Endothelial cell of umbilical vein (primary cell): ENCODE results near the gene ZNF496. TPM values are rescaled to one million over a fixed set of nuclear protein-coding genes. Genes with fewer than 3 reads are reported as not detected.

Source experiments
- BruUV-seq: library from RNA; stranded (reverse); fragments of 400-500 nt; replicated peaks from 2 replicates; lab custom pipeline; 2021; lab: Mats Ljungman, UMichigan
- CTCF ChIA-PET: fragments of 300-600, 350-600 bp; sonication (Branson Sonifier 250); formaldehyde crosslinking; loops from one replicate; lab custom pipeline; 2021; ENCODE audit warnings: antibody characterized with exemption, inconsistent platforms; lab: Charles Lee
- POLR2A ChIA-PET: fragments of 300-600, 350-600 bp; sonication (Branson Sonifier 250); formaldehyde crosslinking; loops from one replicate; lab custom pipeline; 2021; ENCODE audit warnings: antibody characterized with exemption, inconsistent platforms; lab: Charles Lee
- DNase-seq: peaks from one replicate; pipeline ENCODE4 v3.0.0-alpha.2; 2011; ENCODE audit warnings: low read depth, low spot score
- FAIRE-seq: peaks from 2 replicates; lab custom pipeline; 2011; peaks lifted over from hg19 to GRCh38; lab: Jason Lieb, UNC
- H2AFZ ChIP-seq: 2 replicates; pipeline ENCODE4 v1.6.0; 2012; ENCODE audit warnings: low read depth, low read length, control low read depth, inconsistent platforms
- H3K27ac ChIP-seq: 2 replicates; pipeline ENCODE4 v1.5.1; 2011; ENCODE audit warnings: low read depth, mild to moderate bottlenecking, control low read depth, low read length, moderate library complexity; ENCODE audit not compliant: insufficient read depth
- H3K27me3 ChIP-seq, 2 experiments: 2 replicates each; pipeline versions ENCODE4 v1.6.0 to v1.6.1; 2011; ENCODE audit warnings: low read length in 2 of 2, mixed read lengths in 1 of 2; ENCODE audit not compliant: control insufficient read depth in 2 of 2, insufficient read depth in 2 of 2
- H3K36me3 ChIP-seq, 2 experiments: 2 replicates in 1 of 2; 3 replicates in 1 of 2; pipeline ENCODE4 v1.5.1; 2011; ENCODE audit warnings: low read length in 2 of 2, mild to moderate bottlenecking in 1 of 2, moderate library complexity in 1 of 2; ENCODE audit not compliant: control insufficient read depth in 2 of 2, insufficient read depth in 2 of 2; ENCODE audit errors: extremely low read depth in 1 of 2
- H3K4me1 ChIP-seq: 3 replicates; pipeline ENCODE4 v1.5.1; 2011; ENCODE audit warnings: mild to moderate bottlenecking, low read length; ENCODE audit not compliant: control insufficient read depth, insufficient read depth; ENCODE audit errors: extremely low read depth
- H3K4me2 ChIP-seq: 2 replicates; pipeline ENCODE4 v1.6.1; 2011; ENCODE audit warnings: low read length, control low read depth, mixed read lengths; ENCODE audit not compliant: insufficient read depth
- H3K4me3 ChIP-seq, 3 experiments: fragments of 200-600 bp in 1 of 3; sonication (generic), shearing (Covaris generic) in 1 of 3; replicated peaks in 1 of 3; 2 replicates each; pipeline ENCODE4 v1.5.1; 2011 to 2016; ENCODE audit warnings: control low read depth in 3 of 3, low read length in 3 of 3, mild to moderate bottlenecking in 2 of 3, inconsistent platforms in 1 of 3, low read depth in 1 of 3, moderate library complexity in 1 of 3; ENCODE audit not compliant: insufficient read depth in 1 of 3
- H3K79me2 ChIP-seq: 2 replicates; pipeline ENCODE4 v1.6.0; 2012; ENCODE audit warnings: low read length, inconsistent platforms; ENCODE audit not compliant: control insufficient read depth, insufficient read depth
- H3K9ac ChIP-seq: replicated peaks from 2 replicates; pipeline ENCODE3; 2011; ENCODE audit warnings: low read length, control low read depth; ENCODE audit not compliant: insufficient read depth; ENCODE audit errors: extremely low read depth
- H3K9me1 ChIP-seq: replicated peaks from 3 replicates; pipeline ENCODE4 v1.6.0; 2011; ENCODE audit warnings: mild to moderate bottlenecking, low read length; ENCODE audit not compliant: control insufficient read depth, insufficient read depth; ENCODE audit errors: extremely low read depth
- H3K9me3 ChIP-seq: replicated peaks from 2 replicates; pipeline ENCODE4 v1.5.1; 2012; ENCODE audit warnings: low read length, inconsistent platforms; ENCODE audit not compliant: control insufficient read depth, insufficient read depth
- H4K20me1 ChIP-seq: replicated peaks from 2 replicates; pipeline ENCODE3; 2011; ENCODE audit warnings: mild to moderate bottlenecking, low read length; ENCODE audit not compliant: control insufficient read depth, insufficient read depth; ENCODE audit errors: extremely low read depth
- CTCF ChIP-seq, 2 donors: IDR thresholded peaks; 1 replicate in 1 of 2; 2 replicates in 1 of 2; pipeline ENCODE4 v1.5.1; 2011; ENCODE audit warnings: low read length in 2 of 2, mild to moderate bottlenecking in 2 of 2, moderate library complexity in 2 of 2, control low read depth in 1 of 2, inconsistent platforms in 1 of 2, low read depth in 1 of 2; ENCODE audit not compliant: insufficient read depth in 1 of 2; ENCODE audit errors: extremely low read depth in 1 of 2
- EZH2 ChIP-seq: IDR thresholded peaks from 2 replicates; pipeline ENCODE4 v1.6.1; 2012; ENCODE audit warnings: borderline replicate concordance, low read depth, mild to moderate bottlenecking, moderate library complexity, low read length, inconsistent platforms; ENCODE audit not compliant: severe bottlenecking
- FOS ChIP-seq: IDR thresholded peaks from 2 replicates; pipeline ENCODE4 v1.6.1; 2011; ENCODE audit warnings: mild to moderate bottlenecking, low read length, moderate library complexity, borderline replicate concordance; ENCODE audit not compliant: insufficient read depth
- GATA2 ChIP-seq: IDR thresholded peaks from 2 replicates; pipeline ENCODE4 v1.7.0; 2011; ENCODE audit warnings: low read depth, mild to moderate bottlenecking, moderate library complexity, mixed read lengths, low read length; ENCODE audit not compliant: insufficient read length, insufficient read depth
- JUN ChIP-seq: IDR thresholded peaks from 2 replicates; pipeline ENCODE4 v1.6.1; 2011; ENCODE audit warnings: borderline replicate concordance, low read depth; ENCODE audit not compliant: insufficient read length, insufficient read depth
- MAX ChIP-seq: IDR thresholded peaks from 2 replicates; pipeline ENCODE4 v1.6.1; 2011; ENCODE audit not compliant: insufficient read depth, insufficient read length
- MYC ChIP-seq: IDR thresholded peaks from one replicate; pipeline ENCODE4 v1.6.1; 2011; ENCODE audit warnings: mild to moderate bottlenecking, low read depth, low read length
- POLR2A ChIP-seq: IDR thresholded peaks from 2 replicates; pipeline ENCODE4 v1.6.1; 2012; ENCODE audit warnings: low read depth, mild to moderate bottlenecking, control low read depth, low read length
- POLR2AphosphoS5 ChIP-seq: IDR thresholded peaks from 2 replicates; pipeline ENCODE4 v1.6.1; 2012; ENCODE audit warnings: low read depth, mild to moderate bottlenecking, control low read depth, low read length, moderate library complexity; ENCODE audit not compliant: insufficient read depth
- dilution Hi-C: fragments of 300-500 bp; cut with MboI; formaldehyde crosslinking; loops from one replicate; pipeline ENCODE4 v1.15.0; 2019; ENCODE audit warnings: low sequenced_read_pairs; ENCODE audit not compliant: extremely low pct_ligation_motif_present
- intact Hi-C: fragments of 100-400 bp; cut with micrococcal nuclease; formaldehyde crosslinking; loops from one replicate; pipeline ENCODE4 v1.10.0; 2022
- polyA plus RNA-seq, 4 experiments: library from polyadenylated mRNA; depleted of rRNA in 3 of 4; stranded (reverse) in 3 of 4; unstranded in 1 of 4; fragments of >200 nt; gene quantifications; 2 replicates each; pipeline versions ENCODE4 v1.2.1 to v1.2.3, GENCODE V29; 2011 to 2012; ENCODE audit warnings: missing spikeins in 1 of 4
- total RNA-seq: library from RNA; stranded (reverse); gene quantifications from 2 replicates; pipeline ENCODE4 v1.2.3, GENCODE V29; 2021

The ZNF496 gene
- total and polyA plus RNA-seq, 2 donors (not counting 3 experiments of a cell fraction or from before 2014, with no cell fraction given), result 22.4 to 46.0 TPM

GRCh38 chr1:247281001-247281574 is 50.6 kb downstream of the ZNF496 start:
- CTCF ChIA-PET, result no interaction called here

More at GRCh38 chr1:247281001-247281574, 50.6 kb downstream of the ZNF496 start:
- POLR2A ChIA-PET, result no interaction called here
- Histone ChIP-seq H3K9me3 (no peaks in the 10 kb centered on the region), H3K27ac (no peak overlapping the region), H3K79me2 (no peaks in the 10 kb centered on the region), H3K4me3 (no peak overlapping the region), H3K4me2 (no peak overlapping the region), H3K4me1 (no peaks in the 10 kb centered on the region), H3K9ac (no peak overlapping the region), H2AFZ (no peak overlapping the region), H3K9me1 (no peaks in the 10 kb centered on the region), H3K27me3 (no peaks in the 10 kb centered on the region), H4K20me1 (no peaks in the 10 kb centered on the region), H3K36me3 (no peaks in the 10 kb centered on the region)
- intact Hi-C loops (no loop called here), dilution Hi-C loops (no loop called here)
- FAIRE-seq (no peak), DNase-seq (no peak)
- BruUV-seq, result no TSS peak
- TF ChIP-seq MAX (no peak), POLR2A (no peak), MYC (no peak), POLR2AphosphoS5 (no peak), FOS (no peak), GATA2 (no peak), JUN (no peak), EZH2 (no peak), CTCF (IDR thresholded peaks at IDR 0.05; ENCODE audit: extremely low read depth in 1 of 2, insufficient read depth in 1 of 2, low read depth in 1 of 2, low read length in 2 of 2) (no peak)
